Measurements from ENCODE around the gene PINK1.

The PINK1 gene

DNA sequence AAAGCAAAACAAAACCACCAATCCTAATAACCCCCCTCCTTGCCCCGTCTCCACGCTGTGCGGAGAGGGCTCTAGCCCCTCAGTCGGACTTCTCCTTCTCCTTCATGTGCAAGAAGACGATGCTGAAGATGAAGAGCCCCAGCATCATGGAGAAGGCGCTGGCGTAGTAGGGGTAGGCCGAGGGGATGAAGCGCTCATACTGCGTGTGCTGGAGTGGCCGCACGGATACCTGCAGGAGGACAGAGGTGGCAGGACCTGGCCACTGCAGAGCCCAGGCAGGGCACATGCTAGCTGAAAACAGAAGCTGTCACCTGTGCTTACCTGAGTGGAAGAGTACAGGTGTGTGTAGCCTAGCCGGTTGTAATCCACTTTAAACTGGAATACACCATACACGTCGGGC, 19.0 kb downstream of the PINK1 start (continued):
- TF ChIP-seq, protein P1, sequence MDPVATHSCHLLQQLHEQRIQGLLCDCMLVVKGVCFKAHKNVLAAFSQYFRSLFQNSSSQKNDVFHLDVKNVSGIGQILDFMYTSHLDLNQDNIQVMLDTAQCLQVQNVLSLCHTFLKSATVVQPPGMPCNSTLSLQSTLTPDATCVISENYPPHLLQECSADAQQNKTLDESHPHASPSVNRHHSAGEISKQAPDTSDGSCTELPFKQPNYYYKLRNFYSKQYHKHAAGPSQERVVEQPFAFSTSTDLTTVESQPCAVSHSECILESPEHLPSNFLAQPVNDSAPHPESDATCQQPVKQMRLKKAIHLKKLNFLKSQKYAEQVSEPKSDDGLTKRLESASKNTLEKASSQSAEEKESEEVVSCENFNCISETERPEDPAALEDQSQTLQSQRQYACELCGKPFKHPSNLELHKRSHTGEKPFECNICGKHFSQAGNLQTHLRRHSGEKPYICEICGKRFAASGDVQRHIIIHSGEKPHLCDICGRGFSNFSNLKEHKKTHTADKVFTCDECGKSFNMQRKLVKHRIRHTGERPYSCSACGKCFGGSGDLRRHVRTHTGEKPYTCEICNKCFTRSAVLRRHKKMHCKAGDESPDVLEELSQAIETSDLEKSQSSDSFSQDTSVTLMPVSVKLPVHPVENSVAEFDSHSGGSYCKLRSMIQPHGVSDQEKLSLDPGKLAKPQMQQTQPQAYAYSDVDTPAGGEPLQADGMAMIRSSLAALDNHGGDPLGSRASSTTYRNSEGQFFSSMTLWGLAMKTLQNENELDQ (tag by site-specific recombination; IDR thresholded peaks at IDR 0.05; ENCODE audit: low read depth): no peak
- no peak for TF ChIP-seq ZXDB (tag by site-specific recombination; IDR thresholded peaks at IDR 0.05)

DNA sequence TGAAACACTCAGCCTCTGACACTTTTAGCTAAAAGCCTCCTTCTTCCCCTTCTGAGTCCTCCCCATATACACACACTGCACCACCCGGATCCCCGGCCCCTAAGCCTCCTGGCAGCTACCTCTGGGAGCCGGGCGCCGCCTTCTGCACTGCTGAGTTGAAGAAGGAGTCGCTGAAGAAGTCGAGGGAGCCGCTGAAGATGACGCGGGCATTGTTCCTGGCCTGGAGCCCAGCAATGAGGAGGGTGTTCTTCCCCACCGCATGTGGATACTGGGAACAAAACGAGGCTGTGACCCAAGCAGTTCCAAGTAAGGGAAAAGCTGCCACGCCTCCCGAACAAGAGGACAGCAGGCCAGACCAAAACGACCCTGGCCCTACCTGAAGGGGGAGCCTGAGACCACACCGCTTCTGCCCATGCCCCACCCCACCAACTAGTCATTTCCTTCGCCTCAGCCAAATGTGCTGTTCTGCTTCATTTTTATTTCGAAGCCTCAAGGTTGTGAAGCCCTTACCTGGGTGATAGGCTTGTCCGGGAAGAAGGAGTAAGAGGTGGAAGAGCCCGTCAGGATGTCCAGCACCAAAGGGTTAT, 20.9 kb downstream of the PINK1 start:
- POLR2A ChIA-PET: interaction anchor here (1.6 kb wide), 1 partner anchor 20 kb away, joined by 8 read pairs; no protein-coding TSS in a partner anchor
- Histone ChIP-seq H3K4me3 (ENCODE audit: low read depth, low read length) (no peak overlapping the region), H3K9me3 (ENCODE audit: control insufficient read depth, insufficient read depth, low read depth, low read length) (no peaks in the 10 kb centered on the region), H3K4me1 (ENCODE audit: control insufficient read depth, insufficient read depth, low read length) (no peaks in the 10 kb centered on the region), H3K27ac (ENCODE audit: extremely low read depth, low read depth, low read length) (no peak overlapping the region), H3K36me3 (ENCODE audit: control insufficient read depth in 2 of 2, insufficient read depth in 1 of 2, low read length in 2 of 2) (peaks cover 45 to 98% of the 10 kb centered on the region in 2 experiments)
- CTCF ChIA-PET: interaction anchor here (0.6 to 1.5 kb wide), 3 partner anchors 21 to 1615 kb away, joined by 3 to 4 read pairs (median 3); no protein-coding TSS in a partner anchor
- TF ChIP-seq ZNF140 (tag by site-specific recombination; IDR thresholded peaks at IDR 0.05): no peak
- TF ChIP-seq, protein P2, sequence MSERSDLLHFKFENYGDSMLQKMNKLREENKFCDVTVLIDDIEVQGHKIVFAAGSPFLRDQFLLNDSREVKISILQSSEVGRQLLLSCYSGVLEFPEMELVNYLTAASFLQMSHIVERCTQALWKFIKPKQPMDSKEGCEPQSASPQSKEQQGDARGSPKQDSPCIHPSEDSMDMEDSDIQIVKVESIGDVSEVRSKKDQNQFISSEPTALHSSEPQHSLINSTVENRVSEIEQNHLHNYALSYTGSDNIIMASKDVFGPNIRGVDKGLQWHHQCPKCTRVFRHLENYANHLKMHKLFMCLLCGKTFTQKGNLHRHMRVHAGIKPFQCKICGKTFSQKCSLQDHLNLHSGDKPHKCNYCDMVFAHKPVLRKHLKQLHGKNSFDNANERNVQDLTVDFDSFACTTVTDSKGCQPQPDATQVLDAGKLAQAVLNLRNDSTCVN (tag by site-specific recombination; optimal IDR thresholded peaks at IDR 0.05): no peak
- TF ChIP-seq SETDB1 (IDR thresholded peaks at IDR 0.05; ENCODE audit: insufficient read length, low read length): no peak
- 0 out of 2 replicates have a peak, but pooled peaks have one; percentile 19 for TF ChIP-seq ZBTB48 (tag by site-specific recombination; IDR thresholded peaks at IDR 0.05)
- TF ChIP-seq IKZF3 (tag by site-specific recombination; IDR thresholded peaks at IDR 0.05): no peak
- TF ChIP-seq, protein P3, sequence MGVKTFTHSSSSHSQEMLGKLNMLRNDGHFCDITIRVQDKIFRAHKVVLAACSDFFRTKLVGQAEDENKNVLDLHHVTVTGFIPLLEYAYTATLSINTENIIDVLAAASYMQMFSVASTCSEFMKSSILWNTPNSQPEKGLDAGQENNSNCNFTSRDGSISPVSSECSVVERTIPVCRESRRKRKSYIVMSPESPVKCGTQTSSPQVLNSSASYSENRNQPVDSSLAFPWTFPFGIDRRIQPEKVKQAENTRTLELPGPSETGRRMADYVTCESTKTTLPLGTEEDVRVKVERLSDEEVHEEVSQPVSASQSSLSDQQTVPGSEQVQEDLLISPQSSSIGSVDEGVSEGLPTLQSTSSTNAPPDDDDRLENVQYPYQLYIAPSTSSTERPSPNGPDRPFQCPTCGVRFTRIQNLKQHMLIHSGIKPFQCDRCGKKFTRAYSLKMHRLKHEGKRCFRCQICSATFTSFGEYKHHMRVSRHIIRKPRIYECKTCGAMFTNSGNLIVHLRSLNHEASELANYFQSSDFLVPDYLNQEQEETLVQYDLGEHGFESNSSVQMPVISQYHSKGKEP (tag by site-specific recombination; IDR thresholded peaks at IDR 0.05): no peak
- TF ChIP-seq, protein P4, sequence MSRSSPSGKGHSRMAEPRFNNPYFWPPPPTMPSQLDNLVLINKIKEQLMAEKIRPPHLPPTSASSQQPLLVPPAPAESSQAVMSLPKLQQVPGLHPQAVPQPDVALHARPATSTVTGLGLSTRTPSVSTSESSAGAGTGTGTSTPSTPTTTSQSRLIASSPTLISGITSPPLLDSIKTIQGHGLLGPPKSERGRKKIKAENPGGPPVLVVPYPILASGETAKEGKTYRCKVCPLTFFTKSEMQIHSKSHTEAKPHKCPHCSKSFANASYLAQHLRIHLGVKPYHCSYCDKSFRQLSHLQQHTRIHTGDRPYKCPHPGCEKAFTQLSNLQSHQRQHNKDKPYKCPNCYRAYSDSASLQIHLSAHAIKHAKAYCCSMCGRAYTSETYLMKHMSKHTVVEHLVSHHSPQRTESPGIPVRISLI (tag by site-specific recombination; IDR thresholded peaks at IDR 0.05): no peak

DNA sequence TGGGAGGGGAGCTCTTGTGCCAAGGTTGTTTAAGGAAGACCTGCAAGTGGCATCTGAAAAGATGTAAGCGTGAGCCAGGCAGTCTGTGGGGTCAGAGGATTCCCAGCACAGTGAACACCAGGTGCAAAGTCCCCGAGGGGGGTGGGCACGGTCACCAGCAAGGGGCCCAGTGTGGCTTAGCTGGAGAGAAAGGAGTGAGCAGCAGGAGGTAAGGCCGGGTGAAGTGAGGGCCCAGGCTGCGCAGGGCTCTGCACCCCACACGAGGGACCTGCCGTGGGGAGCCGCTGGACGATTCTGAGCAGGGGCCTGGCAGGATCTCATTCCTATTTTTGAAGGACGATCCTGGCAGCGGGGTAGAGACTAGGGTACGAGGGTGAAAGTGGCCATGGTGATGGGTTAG, 23.8 kb downstream of the PINK1 start:
- Histone ChIP-seq H3K4me3 (ENCODE audit: low read depth, low read length) (no peak overlapping the region), H3K9me3 (ENCODE audit: control insufficient read depth, insufficient read depth, low read depth, low read length) (no peaks in the 10 kb centered on the region), H3K27ac (ENCODE audit: extremely low read depth, low read depth, low read length) (no peak overlapping the region), H3K4me1 (ENCODE audit: control insufficient read depth, insufficient read depth, low read length) (no peaks in the 10 kb centered on the region), H3K36me3 (ENCODE audit: control insufficient read depth in 2 of 2, insufficient read depth in 1 of 2, low read length in 2 of 2) (peaks cover 33 to 81% of the 10 kb centered on the region in 2 experiments)
- POLR2A ChIA-PET: no interaction called here
- TF ChIP-seq GLIS1 (tag by site-specific recombination; IDR thresholded peaks at IDR 0.05) (peak; percentile 69), ZFP37 (tag by site-specific recombination; IDR thresholded peaks at IDR 0.05) (no peak), PRDM1 (tag by site-specific recombination; IDR thresholded peaks at IDR 0.05) (no peak)
- CTCF ChIA-PET: no interaction called here

Measured in HEK293 (cell line).